Measurements from ENCODE around the gene CPNE5. TPM values are rescaled to one million over a fixed set of nuclear protein-coding genes. Genes with fewer than 3 reads are reported as not detected.

Gene CPNE5
- total and polyA plus RNA-seq, 9 of the 15 experiments (the other 6 are each of a cell fraction or from before 2014, with no cell fraction given), result 0.14 to 1.0 (median 0.46) TPM; not detected in 2

- TF ChIP-seq, protein P1, sequence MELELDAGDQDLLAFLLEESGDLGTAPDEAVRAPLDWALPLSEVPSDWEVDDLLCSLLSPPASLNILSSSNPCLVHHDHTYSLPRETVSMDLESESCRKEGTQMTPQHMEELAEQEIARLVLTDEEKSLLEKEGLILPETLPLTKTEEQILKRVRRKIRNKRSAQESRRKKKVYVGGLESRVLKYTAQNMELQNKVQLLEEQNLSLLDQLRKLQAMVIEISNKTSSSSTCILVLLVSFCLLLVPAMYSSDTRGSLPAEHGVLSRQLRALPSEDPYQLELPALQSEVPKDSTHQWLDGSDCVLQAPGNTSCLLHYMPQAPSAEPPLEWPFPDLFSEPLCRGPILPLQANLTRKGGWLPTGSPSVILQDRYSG (tag; conservative IDR thresholded peaks at IDR 0.05; ENCODE audit: low read depth), result peak; percentile 85
- peak; percentile 94 for TF ChIP-seq SMARCE1 (IDR thresholded peaks at IDR 0.05)
- no peak for TF ChIP-seq CSDE1 (IDR thresholded peaks at IDR 0.05)
- no peak for TF ChIP-seq PHTF2 (CRISPR knock-in tag; IDR thresholded peaks at IDR 0.05)
- TF ChIP-seq GATAD2B (IDR thresholded peaks at IDR 0.05; ENCODE audit: borderline replicate concordance), result no peak
- no peak for TF ChIP-seq MAFG (tag; conservative IDR thresholded peaks at IDR 0.05)
- TF ChIP-seq CEBPG (CRISPR knock-in tag; IDR thresholded peaks at IDR 0.05), result no peak
- no peak for TF ChIP-seq CEBPG (tag; conservative IDR thresholded peaks at IDR 0.05 in 1 of 2, IDR thresholded peaks at IDR 0.05 in 1 of 2)
- no peak for TF ChIP-seq HNRNPH1 (optimal IDR thresholded peaks at IDR 0.05; ENCODE audit: low read depth, low read length)
- TF ChIP-seq RBM39 (optimal IDR thresholded peaks at IDR 0.05; ENCODE audit: low read depth, low read length), result no peak
- TF ChIP-seq HMG20B (CRISPR knock-in tag; IDR thresholded peaks at IDR 0.05), result no peak
- TF ChIP-seq, protein P2, sequence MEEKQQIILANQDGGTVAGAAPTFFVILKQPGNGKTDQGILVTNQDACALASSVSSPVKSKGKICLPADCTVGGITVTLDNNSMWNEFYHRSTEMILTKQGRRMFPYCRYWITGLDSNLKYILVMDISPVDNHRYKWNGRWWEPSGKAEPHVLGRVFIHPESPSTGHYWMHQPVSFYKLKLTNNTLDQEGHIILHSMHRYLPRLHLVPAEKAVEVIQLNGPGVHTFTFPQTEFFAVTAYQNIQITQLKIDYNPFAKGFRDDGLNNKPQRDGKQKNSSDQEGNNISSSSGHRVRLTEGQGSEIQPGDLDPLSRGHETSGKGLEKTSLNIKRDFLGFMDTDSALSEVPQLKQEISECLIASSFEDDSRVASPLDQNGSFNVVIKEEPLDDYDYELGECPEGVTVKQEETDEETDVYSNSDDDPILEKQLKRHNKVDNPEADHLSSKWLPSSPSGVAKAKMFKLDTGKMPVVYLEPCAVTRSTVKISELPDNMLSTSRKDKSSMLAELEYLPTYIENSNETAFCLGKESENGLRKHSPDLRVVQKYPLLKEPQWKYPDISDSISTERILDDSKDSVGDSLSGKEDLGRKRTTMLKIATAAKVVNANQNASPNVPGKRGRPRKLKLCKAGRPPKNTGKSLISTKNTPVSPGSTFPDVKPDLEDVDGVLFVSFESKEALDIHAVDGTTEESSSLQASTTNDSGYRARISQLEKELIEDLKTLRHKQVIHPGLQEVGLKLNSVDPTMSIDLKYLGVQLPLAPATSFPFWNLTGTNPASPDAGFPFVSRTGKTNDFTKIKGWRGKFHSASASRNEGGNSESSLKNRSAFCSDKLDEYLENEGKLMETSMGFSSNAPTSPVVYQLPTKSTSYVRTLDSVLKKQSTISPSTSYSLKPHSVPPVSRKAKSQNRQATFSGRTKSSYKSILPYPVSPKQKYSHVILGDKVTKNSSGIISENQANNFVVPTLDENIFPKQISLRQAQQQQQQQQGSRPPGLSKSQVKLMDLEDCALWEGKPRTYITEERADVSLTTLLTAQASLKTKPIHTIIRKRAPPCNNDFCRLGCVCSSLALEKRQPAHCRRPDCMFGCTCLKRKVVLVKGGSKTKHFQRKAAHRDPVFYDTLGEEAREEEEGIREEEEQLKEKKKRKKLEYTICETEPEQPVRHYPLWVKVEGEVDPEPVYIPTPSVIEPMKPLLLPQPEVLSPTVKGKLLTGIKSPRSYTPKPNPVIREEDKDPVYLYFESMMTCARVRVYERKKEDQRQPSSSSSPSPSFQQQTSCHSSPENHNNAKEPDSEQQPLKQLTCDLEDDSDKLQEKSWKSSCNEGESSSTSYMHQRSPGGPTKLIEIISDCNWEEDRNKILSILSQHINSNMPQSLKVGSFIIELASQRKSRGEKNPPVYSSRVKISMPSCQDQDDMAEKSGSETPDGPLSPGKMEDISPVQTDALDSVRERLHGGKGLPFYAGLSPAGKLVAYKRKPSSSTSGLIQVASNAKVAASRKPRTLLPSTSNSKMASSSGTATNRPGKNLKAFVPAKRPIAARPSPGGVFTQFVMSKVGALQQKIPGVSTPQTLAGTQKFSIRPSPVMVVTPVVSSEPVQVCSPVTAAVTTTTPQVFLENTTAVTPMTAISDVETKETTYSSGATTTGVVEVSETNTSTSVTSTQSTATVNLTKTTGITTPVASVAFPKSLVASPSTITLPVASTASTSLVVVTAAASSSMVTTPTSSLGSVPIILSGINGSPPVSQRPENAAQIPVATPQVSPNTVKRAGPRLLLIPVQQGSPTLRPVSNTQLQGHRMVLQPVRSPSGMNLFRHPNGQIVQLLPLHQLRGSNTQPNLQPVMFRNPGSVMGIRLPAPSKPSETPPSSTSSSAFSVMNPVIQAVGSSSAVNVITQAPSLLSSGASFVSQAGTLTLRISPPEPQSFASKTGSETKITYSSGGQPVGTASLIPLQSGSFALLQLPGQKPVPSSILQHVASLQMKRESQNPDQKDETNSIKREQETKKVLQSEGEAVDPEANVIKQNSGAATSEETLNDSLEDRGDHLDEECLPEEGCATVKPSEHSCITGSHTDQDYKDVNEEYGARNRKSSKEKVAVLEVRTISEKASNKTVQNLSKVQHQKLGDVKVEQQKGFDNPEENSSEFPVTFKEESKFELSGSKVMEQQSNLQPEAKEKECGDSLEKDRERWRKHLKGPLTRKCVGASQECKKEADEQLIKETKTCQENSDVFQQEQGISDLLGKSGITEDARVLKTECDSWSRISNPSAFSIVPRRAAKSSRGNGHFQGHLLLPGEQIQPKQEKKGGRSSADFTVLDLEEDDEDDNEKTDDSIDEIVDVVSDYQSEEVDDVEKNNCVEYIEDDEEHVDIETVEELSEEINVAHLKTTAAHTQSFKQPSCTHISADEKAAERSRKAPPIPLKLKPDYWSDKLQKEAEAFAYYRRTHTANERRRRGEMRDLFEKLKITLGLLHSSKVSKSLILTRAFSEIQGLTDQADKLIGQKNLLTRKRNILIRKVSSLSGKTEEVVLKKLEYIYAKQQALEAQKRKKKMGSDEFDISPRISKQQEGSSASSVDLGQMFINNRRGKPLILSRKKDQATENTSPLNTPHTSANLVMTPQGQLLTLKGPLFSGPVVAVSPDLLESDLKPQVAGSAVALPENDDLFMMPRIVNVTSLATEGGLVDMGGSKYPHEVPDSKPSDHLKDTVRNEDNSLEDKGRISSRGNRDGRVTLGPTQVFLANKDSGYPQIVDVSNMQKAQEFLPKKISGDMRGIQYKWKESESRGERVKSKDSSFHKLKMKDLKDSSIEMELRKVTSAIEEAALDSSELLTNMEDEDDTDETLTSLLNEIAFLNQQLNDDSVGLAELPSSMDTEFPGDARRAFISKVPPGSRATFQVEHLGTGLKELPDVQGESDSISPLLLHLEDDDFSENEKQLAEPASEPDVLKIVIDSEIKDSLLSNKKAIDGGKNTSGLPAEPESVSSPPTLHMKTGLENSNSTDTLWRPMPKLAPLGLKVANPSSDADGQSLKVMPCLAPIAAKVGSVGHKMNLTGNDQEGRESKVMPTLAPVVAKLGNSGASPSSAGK (IDR thresholded peaks at IDR 0.05), result peak; percentile 89
- TF ChIP-seq, protein P3, sequence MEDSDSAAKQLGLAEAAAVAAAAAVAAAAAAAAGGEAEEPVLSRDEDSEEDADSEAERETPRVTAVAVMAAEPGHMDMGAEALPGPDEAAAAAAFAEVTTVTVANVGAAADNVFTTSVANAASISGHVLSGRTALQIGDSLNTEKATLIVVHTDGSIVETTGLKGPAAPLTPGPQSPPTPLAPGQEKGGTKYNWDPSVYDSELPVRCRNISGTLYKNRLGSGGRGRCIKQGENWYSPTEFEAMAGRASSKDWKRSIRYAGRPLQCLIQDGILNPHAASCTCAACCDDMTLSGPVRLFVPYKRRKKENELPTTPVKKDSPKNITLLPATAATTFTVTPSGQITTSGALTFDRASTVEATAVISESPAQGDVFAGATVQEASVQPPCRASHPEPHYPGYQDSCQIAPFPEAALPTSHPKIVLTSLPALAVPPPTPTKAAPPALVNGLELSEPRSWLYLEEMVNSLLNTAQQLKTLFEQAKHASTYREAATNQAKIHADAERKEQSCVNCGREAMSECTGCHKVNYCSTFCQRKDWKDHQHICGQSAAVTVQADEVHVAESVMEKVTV (CRISPR knock-in tag; IDR thresholded peaks at IDR 0.05), result no peak
- no peak for TF ChIP-seq ASH1L (IDR thresholded peaks at IDR 0.05; ENCODE audit: borderline replicate concordance, low read depth, partially characterized antibody)
Measured at GRCh38 chr6:36820700-36821580, 18.3 kb downstream of the CPNE5 start (continued).
